HuH-7 (cell line): ENCODE measurements around the gene DNAJC27.

Experiments
- DNase-seq: peaks from one replicate; pipeline ENCODE4 v3.0.0; 2011; ENCODE audit warnings: low spot score

Gene DNAJC27

DNA sequence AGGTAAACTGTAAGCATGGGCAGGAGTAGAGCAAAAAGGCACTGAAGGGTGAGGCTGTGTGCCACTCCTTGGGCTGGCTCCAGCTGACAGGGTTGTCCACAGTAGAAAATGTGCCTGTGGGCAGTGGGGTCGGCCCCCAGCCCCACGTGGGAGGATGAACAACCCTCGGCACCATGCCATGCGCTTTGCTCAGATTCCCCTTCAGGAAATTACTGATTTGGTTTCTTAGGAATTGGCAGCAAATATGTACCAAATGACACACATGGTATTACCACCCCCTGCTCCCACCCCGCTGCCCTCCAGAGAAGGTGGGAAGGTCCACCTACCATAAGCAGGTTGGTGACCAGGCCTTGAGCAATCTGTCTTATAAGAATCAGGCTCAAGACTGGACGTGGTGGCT lies 65.3 kb downstream of the DNAJC27 start:
- DNase-seq, result no peak

DNA sequence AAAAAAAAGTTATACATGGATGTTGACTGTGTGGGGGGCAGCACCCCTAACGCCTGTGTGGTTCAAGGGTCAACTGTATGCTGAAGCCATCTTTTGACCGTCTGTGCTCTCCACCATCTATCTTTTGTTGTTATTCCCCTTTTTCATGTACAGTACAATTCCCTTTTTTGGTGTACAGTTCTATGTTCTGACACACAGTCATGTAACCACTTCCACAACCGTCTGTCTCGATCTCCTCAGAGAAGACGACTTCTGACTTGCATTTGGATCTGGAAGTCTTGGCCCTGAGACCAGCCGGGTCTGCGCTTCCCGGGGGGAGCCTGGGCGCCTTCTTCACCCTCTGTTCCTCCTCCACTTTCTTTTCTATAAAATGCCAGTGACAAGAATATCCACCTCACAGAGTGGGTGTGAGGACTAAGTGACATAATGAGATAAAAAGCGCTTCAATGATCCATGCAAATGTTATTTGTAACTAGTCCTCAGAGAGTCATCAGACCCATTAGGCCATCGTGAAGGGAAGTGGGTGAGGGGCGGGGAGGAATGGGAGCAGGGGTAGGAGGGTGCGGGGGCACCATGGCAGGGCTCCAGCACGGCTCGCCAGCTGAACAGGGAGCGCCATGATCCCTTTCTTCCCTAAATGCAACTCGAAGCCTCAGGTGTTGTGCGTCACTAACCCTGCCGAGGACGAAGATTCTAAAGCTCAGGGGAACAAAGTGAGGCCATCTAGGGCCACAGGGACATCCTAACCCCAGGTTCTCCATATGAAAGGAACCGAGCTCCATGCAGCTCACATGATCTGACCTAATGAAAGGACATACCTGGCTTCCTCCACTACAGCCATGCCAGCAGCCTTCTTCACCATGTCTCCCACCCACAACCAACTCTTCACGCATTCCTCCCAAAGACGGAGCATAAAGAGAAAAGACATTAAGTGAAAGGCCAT lies 68.3 kb downstream of the DNAJC27 start:
- no peak for DNase-seq

DNA sequence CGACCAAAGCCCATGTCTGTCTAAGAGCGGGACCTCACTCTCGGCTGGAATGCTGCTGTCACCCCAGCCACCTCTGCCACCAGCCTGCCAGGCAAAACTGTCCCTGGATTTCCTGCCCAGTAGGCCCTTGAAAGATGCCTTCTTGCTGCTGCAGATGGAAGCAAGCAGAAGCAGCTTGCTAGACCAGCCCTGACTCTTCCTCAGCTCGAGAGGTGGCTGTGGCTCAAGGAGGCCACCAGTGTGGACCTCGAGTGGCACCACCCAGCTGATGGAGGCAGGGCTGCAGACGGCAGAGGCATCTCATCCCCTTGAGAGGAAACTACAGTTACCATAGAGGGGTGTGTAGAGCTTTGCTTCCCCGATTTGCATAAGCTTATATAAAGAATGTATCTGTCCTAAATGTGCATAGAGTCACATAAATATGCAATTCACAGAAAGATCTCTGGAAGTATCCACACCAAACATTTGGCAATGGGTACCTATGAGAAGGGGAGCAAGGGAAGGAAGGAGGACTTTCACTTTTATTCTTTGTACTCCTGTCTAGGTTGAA lies 72.3 kb downstream of the DNAJC27 start:
- no peak for DNase-seq

DNA sequence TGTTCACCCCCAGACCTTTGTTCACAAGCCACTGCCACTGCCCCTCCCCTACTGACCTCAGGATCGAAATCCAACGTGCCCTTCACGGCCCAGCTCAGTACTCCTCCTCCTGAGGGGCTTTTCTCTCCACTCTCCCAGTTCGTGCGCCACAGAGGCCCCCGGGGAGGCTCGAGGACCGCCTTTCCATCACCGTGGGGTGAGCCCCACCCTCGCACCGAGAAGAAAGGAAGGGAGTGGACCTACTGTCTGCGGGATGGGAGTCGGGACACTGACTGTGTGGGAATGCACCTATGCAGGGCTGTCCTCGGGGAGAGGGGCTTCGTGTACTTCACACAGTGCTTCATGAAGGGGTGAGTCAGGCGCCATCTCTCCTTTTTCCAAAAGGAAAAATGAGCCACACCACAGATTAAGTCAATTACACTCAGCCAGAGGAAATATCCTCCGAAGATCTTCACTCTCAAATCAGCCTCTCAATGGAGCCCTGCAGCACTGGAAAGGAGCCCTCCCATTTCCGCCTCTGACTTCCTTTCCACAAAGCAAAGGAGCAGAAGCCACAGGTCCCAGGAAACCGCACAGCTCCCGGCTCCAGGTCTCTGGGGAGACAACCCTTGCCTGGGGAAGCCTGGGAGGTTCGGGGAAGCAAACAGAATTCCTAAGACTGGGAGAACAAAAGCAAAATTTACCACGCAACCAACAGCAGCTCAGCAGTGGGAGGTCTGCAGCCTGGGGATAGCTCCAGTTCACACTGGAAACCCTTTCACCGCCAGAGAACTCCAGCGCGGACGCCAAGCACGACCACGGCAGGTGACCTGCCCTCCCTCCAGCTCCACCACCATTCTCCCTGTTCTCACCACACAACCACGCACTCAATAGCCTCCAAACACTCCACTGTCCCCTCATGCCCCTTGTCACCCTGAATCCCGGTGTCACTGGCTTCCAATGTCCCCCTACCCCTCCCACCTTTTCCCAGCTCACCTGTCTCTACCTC lies 73.3 kb downstream of the DNAJC27 start:
- DNase-seq, result no peak

DNA sequence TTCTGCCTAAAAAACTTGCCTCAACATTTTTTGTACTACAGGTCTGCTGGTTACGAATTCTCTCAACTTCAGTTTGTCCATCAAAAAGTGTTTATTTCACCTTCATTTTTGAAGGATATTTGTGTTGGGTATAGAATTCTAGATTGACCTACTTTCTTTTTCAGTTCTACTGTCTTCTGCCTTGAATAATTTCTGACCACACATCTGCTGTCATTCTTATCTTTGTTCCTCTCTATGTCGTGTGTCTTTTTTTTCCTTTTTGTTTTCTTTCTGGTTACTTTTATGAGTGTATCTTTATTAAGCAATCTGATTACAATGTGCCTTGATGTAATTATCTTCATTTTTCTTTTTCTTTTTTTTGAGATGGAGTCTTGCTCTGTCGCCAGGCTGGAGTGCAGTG lies 77.0 kb downstream of the DNAJC27 start:
- DNase-seq, result no peak

DNA sequence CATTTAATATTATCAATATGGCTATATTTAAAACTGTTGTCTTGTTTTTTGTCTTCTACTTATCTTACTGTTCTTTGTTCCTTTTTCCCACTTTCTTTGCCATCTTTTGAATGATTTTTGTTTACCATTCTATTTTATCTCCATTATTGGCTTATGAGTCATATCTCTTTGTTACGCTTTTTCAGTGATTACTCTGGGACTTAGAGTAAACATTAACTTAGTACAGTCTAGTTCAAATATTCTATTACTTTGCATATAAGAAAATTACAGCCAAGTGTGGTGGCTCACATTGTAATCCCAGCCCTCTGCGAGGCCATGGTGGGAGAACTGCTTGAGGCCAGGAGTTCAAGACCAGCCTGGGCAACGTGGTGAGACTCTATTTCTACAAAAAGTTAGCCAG lies 77.8 kb downstream of the DNAJC27 start:
- DNase-seq, result no peak
